GM21390 (cell line): ENCODE data around the gene AMBP.

Experiments
- ATAC-seq: cut with Tn5 transposase; IDR thresholded peaks from one replicate; pipeline ENCODE4 v1.9.1; 2021; ENCODE audit not compliant: unreplicated experiment

Gene AMBP

DNA sequence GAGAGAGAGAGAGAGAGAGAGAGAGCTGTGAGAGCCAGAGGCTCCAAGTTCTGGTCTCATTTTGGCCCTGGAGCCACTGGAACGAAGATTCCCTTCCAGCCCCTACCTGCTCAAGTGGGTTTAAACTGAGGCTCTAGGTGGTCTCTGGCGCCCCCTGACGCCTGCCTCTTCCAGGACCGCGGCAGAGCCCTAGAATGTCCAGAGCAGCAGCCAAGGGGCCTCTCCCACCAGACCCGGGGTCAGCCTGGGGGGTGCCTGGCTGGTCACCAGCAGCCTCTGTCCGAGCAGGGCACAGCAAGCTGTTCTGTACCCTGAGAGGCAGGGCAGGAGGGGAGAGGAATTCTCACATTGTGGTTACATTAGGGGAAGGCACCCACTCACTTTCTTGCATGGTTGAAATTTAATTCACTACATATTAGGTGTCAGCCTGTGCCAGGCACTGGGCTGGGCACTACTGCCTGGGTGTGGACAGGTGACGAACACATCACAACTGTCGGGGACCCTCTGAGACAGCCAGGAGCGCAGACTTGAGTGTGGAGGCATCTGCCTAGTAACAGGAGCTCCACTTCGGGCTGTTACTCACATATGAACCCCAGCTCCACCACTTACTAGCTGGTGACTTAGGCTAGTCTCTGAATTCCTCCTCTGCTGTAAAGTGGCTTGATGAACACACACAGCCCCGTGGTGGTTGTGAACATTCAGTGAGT is 44.5 kb downstream of the AMBP start:
- ATAC-seq = no peak

- no peak for ATAC-seq
Measured at GRCh38 chr9:114031948-114032840, 45.9 kb downstream of the AMBP start.

GRCh38 chr9:114031037-114031630 is 47.0 kb downstream of the AMBP start:
- no peak for ATAC-seq

- no peak for ATAC-seq
Measured at GRCh38 chr9:114030364-114030763, 47.7 kb downstream of the AMBP start.

- ATAC-seq = no peak
Measured at GRCh38 chr9:114029311-114030170, 48.6 kb downstream of the AMBP start.

DNA sequence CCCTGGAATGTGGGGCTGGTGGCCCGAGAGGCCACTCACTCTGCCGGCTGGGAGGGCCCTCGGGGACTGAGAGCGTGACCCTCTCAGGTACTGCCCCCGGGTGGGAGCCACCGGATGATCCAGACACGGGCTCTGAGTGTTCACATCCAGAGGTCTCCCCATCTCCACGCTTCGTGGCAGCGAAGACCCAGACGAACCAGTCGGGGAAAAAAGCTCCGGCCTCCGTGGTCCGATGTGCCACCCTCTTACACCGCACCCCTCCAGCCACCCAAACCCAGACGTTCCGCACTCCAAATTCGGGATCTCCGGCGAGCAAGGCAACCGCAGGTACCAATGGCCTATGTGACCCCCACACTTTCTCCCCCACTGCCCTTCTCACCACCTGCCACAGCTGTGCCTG is 49.5 kb downstream of the AMBP start:
- no peak for ATAC-seq

- ATAC-seq = no peak
Measured at GRCh38 chr9:114027863-114028465, 50.1 kb downstream of the AMBP start.

GRCh38 chr9:114027159-114027862 is 50.8 kb downstream of the AMBP start:
- no peak for ATAC-seq

- no peak for ATAC-seq
Measured at GRCh38 chr9:114026335-114026734, 51.8 kb downstream of the AMBP start.

DNA sequence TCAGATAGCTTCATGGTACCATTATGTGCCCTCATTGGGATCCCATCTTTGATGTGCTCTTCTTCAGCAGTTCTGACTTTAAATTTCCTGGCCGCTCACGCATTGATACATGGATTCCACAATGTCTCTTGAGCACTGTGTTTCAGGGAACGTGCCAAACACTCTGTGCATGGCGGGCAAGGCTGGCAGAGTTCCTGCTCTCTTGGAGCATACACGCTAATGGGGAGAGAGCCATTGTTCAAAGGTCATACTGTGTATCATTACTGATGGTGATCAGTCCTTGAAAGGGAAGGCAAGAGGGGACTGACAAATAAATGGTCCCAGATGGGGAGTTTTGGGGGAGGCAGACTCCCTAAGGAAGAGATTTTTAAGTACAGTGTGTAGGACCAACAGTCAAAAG is 52.3 kb downstream of the AMBP start:
- ATAC-seq = no peak

- ATAC-seq = no peak
Measured at GRCh38 chr9:114025196-114025753, 52.8 kb downstream of the AMBP start.

DNA sequence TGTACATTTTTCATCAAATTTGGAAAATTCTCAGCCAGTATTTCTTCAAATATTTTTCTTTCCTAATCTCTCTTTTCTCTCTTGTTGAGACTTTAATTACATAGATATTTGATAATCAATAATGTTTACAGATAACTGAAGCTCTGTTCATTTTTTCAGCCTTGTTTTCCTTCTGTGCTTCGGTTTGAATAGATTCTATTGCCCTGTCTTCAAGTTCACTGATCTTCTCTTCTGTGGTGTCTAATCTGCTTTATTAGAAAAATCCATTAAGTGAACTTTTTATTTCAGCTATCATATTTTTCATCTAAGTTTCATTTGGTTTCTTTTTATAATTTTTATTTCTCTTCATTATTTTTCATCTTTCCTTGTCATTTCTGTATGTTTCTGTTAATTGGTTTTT is 54.1 kb downstream of the AMBP start:
- no peak for ATAC-seq

GRCh38 chr9:114021578-114021977 is 56.5 kb downstream of the AMBP start:
- no peak for ATAC-seq

DNA sequence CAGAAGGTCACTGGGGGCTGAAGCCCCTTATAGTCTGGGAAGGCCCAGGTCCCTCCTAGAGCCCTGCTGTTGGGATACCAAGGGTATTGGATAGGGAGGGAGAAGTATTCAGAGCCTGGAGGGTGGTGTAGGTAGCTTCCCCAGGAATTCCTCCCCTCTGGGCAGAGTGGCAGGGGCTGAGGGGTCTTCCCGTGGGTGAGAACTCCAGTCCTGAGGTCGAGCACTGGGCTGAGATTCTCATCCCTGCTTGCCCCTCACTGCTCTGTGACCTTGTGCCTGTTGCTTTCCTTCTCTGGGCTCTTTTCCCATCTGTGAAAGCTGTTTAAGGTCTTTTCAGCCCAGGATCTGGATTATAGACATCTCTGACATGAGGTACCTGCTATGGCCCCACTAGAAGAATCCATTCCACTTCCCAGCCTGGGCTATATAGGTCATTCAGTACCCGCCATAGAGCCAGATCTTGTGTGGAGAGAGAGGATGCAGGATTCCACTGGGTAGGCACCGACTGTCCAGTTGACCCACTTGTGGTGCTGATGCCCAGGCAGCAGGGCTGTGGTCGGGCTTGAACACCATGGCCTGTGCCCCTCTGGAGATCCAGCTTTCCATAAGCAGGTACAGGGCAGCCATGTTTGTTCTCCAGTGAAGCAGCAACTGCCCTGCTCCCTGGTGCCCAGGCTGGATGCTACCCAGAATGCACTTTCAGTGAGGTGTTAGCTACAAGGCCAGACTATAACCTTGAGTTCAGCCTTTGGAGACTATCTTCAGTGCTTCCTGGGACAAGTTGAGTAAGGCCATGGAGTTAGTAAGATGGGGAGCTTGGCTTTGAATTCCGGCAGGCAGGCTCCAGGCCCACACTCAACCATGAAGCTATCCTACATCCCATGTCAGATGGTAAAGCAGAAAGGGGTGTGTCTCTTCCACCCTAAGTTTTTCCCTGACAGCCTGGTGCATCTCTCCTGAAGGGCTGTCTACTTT is 60.1 kb downstream of the AMBP start:
- no peak for ATAC-seq

DNA sequence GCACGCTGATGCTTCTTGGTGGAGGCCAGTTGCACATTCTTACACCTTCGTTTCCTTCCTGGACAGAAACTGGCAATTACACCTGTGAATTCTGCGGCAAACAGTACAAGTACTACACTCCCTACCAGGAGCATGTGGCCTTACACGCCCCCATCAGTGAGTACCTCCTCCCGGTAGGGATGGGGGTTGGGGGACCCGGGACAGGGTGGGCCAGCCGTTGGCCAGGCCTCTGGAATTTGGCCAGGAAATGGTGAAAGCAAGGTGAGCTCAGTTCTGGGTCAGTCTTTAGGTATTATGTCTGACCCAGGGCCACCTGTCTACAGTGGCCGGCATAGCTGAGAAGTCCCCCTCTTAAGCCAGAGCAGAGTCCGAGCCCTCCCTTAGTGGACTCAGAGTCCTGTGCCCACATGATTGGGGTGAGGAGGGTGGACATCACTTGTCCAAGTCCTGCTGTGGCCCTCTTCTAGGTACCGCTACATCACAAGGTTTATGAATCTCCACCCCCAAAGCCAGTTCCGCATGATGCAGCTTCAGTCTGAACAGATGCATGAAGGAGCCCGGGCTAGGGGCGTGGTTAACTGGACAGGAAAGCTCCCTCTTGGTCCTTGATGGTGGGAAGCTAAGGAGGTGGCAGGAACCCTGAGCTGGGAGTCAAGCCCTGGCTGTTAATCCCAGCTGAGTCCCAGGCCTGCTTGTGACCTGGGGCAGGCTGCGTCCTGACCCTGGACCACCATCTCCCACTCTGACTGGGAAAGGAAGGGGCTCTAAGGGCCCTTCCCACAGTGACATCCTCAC is 61.3 kb downstream of the AMBP start:
- no peak for ATAC-seq

DNA sequence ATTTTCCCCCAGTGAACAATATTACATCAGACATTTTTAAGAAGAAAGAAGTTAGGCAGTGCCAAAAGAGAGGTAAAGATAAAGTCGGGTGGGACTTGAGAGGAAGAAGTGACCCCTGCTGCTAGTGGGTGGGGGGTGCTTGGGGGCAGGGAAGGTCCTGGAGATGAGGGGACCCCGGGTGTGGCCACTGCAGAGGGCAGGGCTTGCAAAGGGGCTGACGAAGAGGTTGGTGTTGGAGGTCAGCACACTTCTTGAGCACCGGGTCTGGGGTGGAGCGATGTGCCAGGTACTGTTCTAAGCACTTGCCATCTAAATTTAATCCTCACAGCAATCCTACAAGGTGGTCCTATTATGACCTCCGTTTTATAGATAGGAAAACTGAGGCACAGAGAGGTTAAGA is 62.0 kb downstream of the AMBP start:
- no peak for ATAC-seq

GRCh38 chr9:114015607-114016006 is 62.5 kb downstream of the AMBP start:
- no peak for ATAC-seq

- no peak for ATAC-seq
Measured at GRCh38 chr9:114014044-114014443, 64.1 kb downstream of the AMBP start.
